Skeletal muscle satellite cell (primary cell): ENCODE data around the gene MYT1.

Experiments used
- H3K27me3 ChIP-seq: 2 replicates; pipeline ENCODE4 v1.7.0; 2013; ENCODE audit warnings: low read length; ENCODE audit not compliant: control insufficient read depth, insufficient read depth
- H3K36me3 ChIP-seq: 2 replicates; pipeline ENCODE4 v1.7.0; 2013; ENCODE audit warnings: mild to moderate bottlenecking, control low read depth, low read length; ENCODE audit not compliant: insufficient read depth
- H3K4me1 ChIP-seq: 2 replicates; pipeline ENCODE4 v1.7.0; 2013; ENCODE audit warnings: low read length; ENCODE audit not compliant: control insufficient read depth, insufficient read depth
- H3K4me2 ChIP-seq: 2 replicates; pipeline ENCODE4 v1.7.0; 2013; ENCODE audit warnings: mild to moderate bottlenecking, low read length
- H3K4me3 ChIP-seq: 2 replicates; pipeline ENCODE4 v1.7.0; 2013; ENCODE audit warnings: low read length
- H3K9ac ChIP-seq: 2 replicates; pipeline ENCODE4 v1.7.0; 2013; ENCODE audit warnings: mild to moderate bottlenecking, low read depth, low read length, moderate library complexity
- H3K9me3 ChIP-seq: replicated peaks from 2 replicates; pipeline ENCODE4 v1.7.0; 2013; ENCODE audit warnings: mild to moderate bottlenecking, control low read depth, low read length

Gene MYT1

DNA sequence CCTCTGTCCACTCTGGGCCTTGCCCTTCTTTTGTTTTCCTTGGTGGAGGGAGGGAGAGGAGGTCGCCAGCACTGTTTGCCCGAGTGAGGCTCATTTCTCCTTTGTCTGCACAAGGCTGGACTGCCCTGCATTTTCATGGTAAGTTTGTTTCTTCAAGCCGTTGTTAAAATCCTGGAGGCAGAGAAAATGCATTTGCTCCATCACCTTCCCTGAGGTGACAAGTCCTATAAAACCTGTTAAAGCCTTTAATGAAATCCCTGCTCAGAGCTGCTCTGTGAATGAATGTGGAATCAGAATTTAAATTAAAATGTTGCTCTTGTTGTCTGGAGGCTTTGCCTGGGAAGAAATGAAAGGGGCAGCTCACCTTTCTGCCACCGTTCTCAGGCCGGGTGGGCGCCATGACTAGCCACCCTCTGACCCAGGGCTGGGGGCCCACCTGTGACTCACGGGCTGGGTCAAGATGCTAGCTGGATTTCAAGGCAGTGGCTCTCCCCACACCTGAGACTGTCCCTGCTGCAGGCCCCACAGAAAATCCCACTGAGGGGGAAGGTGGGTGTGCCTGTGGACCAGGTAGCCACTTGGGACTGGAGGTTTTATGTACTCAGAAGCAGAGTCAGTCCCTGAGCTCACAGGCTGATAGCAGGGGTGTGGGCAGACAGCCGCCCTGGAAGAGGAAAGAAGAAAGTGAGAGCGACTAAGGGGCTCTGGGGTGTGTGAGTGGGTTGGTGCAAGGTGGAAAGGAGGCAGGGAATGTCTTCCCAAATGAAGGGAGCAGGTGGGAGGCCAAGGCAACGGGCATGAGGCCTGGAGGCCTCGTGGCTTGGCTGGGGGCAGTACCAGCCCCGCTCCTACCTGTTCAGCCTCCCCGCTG lies 24.0 kb upstream of the MYT1 start:
- Histone ChIP-seq H3K4me2 (no peak overlapping the region), H3K27me3 (peaks cover 22% of the 10 kb centered on the region), H3K9me3 (peaks cover under 1% of the 10 kb centered on the region), H3K4me1 (no peaks in the 10 kb centered on the region), H3K4me3 (no peak overlapping the region), H3K9ac (no peak overlapping the region), H3K36me3 (no peaks in the 10 kb centered on the region)

GRCh38 chr20:64140956-64141355 lies 23.3 kb upstream of the MYT1 start:
- Histone ChIP-seq H3K4me1 (no peaks in the 10 kb centered on the region), H3K9ac (no peak overlapping the region), H3K4me3 (no peak overlapping the region), H3K9me3 (peaks cover 4% of the 10 kb centered on the region), H3K4me2 (no peak overlapping the region), H3K36me3 (no peaks in the 10 kb centered on the region), H3K27me3 (peaks cover 22% of the 10 kb centered on the region)

DNA sequence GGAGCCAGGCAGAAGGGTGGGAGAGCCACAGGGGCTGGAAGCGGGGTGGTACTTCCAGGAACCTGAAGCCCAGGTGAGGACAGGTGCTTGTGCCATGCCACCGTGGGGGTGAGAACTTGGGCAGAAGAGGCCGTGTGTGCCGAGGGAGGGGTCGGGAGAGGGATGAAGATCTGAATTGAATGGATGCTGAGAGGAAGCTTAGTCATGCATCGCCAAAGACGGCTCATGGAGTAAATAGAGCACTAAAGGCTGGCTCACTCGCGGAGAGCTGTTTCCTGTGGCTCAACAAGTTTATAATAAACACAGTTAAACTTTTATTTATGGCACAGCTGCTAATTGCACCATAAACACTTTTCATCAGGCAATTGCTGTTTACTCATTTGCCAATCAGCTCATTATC lies 21.7 kb upstream of the MYT1 start:
- no peak overlapping the region for H3K9ac ChIP-seq
- H3K9me3 ChIP-seq = peaks cover 4% of the 10 kb centered on the region
- no peak overlapping the region for H3K4me3 ChIP-seq
- no peaks in the 10 kb centered on the region for H3K36me3 ChIP-seq
- H3K27me3 ChIP-seq = peaks cover 22% of the 10 kb centered on the region
- H3K4me2 ChIP-seq = no peak overlapping the region
- H3K4me1 ChIP-seq = no peaks in the 10 kb centered on the region

- peaks cover 22% of the 10 kb centered on the region for H3K27me3 ChIP-seq
- H3K4me2 ChIP-seq = no peak overlapping the region
- H3K4me3 ChIP-seq = no peak overlapping the region
- no peak overlapping the region for H3K9ac ChIP-seq
- H3K4me1 ChIP-seq = no peaks in the 10 kb centered on the region
- H3K36me3 ChIP-seq = no peaks in the 10 kb centered on the region
- H3K9me3 ChIP-seq = peaks cover 4% of the 10 kb centered on the region
Observed at GRCh38 chr20:64143018-64143801, 21.0 kb upstream of the MYT1 start.

DNA sequence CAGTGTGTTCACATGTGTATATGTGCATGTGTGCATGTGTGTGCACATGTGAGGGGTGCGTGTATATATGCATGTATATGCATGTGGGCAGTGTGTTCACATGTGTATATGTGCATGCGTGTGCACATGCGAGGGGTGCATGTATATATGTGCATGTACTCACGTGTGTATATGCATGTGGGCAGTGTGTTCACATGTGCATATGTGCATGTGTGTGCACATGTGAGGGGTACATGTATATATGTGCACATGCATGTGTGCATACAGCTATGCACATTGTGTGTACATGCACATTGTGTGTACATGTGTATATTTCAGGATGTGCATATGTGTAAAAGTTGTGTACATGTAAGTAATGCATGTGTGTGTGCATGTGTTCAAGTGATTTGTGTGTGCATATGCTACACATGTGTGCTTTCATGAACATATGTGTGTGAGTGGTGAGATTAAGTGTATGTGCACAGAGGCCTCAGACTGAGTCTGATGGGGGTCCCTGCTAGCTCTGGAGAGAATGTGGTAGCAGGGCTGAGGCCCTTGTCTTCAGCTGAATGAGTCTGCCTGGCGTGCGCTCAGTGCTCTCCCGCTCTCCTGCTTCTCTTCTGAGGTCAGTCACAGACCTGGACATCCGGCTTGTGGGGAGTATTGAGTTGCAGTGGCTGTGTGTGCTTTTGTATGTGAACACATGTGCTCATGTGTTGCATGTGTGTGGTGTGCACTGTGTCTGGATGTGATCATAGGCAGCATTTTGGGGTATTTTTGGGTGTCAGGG lies 19.9 kb upstream of the MYT1 start:
- Histone ChIP-seq H3K9me3 (peaks cover 4% of the 10 kb centered on the region), H3K4me3 (no peak overlapping the region), H3K4me1 (no peaks in the 10 kb centered on the region), H3K36me3 (no peaks in the 10 kb centered on the region), H3K27me3 (peaks cover 22% of the 10 kb centered on the region), H3K9ac (no peak overlapping the region), H3K4me2 (no peak overlapping the region)

- Histone ChIP-seq H3K9ac (no peak overlapping the region), H3K9me3 (peaks cover 4% of the 10 kb centered on the region), H3K4me3 (no peak overlapping the region), H3K36me3 (no peaks in the 10 kb centered on the region), H3K4me2 (no peak overlapping the region), H3K27me3 (peaks cover 10% of the 10 kb centered on the region), H3K4me1 (no peaks in the 10 kb centered on the region)
Observed at GRCh38 chr20:64145458-64146300, 18.6 kb upstream of the MYT1 start.

DNA sequence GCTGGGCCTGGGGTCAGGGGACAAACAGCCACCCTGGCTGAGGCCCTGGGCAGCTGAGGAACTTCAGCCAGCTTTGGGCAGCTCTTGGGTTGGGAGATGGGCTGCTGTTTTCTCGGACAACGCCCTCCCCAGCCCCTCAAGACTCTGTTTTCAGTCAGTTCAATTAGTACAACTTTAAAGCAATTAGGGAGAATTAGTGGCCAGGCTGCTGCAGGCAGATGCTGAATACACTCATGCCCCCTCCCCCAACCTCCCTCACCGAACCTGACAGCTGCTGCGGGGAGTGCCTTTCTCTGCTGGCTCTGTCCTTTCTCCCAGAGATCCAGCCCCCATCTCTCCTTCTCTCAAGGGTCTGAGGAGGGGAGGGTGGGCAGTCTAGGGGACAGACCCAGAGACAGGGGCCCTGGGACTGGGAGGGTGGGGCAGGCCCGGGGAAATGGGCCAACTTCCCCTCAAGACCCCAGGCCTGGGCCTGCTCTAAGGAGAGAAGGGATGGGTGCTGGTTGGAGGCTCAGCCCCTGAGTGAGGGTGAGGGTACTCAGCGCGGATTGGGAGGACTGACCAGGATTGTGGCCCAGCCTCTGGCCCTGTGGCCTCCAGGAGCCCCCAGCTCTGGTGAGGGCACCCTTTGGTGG lies 17.8 kb upstream of the MYT1 start:
- no peaks in the 10 kb centered on the region for H3K4me1 ChIP-seq
- H3K36me3 ChIP-seq = no peaks in the 10 kb centered on the region
- no peak overlapping the region for H3K9ac ChIP-seq
- no peak overlapping the region for H3K4me2 ChIP-seq
- H3K27me3 ChIP-seq = peaks cover 7% of the 10 kb centered on the region
- no peak overlapping the region for H3K4me3 ChIP-seq
- H3K9me3 ChIP-seq = peaks cover 4% of the 10 kb centered on the region

DNA sequence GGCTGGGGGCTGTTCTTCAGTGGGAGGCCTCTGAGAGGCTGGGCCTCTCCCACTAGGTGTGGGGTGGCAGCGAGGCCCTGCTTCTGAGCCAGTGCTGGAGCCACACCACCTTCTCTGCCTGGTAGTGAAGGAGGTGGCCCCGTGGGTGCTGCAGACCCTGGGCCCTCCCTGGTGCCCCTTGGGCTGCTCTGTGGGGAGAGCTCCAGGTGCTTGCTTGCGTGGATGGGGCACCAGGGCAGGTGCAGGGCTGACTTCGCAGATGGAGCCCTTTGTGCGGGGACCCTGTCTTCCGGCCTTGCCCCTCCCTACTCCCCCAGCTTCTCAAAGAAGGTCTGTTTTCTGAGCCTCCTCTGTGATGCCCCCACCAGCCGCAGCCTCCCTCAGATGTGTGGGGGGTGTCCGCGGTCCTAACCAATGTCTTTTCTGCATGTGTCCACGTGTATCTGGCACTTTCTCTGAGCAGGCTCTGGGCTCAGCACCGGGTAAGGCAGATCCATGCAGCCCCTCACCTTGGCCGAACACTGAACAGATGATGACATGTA lies 17.2 kb upstream of the MYT1 start:
- H3K4me2 ChIP-seq = no peak overlapping the region
- no peak overlapping the region for H3K9ac ChIP-seq
- no peak overlapping the region for H3K4me3 ChIP-seq
- no peaks in the 10 kb centered on the region for H3K36me3 ChIP-seq
- peaks cover 4% of the 10 kb centered on the region for H3K9me3 ChIP-seq
- no peaks in the 10 kb centered on the region for H3K4me1 ChIP-seq
- peaks cover 12% of the 10 kb centered on the region for H3K27me3 ChIP-seq

GRCh38 chr20:64148581-64148980 lies 15.7 kb upstream of the MYT1 start:
- Histone ChIP-seq H3K36me3 (no peaks in the 10 kb centered on the region), H3K9ac (no peak overlapping the region), H3K4me3 (no peak overlapping the region), H3K27me3 (peaks cover 10% of the 10 kb centered on the region), H3K9me3 (peaks cover 4% of the 10 kb centered on the region), H3K4me2 (no peak overlapping the region), H3K4me1 (no peaks in the 10 kb centered on the region)

DNA sequence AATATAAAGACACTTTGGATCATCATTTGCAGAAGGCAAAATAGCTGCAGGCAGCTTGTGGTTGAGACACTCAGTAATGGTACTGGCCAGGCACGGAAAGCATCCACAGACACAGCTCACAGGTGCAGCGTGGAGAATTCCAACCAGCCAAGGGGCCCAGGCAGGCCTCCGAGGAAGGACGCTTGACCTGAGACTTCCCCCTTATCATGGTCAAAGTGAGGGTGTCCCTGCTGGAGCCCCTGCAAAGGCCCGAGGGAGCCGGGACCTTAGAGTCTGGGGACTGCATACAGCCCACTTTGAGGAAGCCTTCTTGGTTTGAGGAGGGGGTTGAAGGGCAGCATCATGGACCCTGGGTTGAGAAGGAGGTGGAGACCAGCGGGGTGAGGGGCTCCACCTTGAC lies 15.1 kb upstream of the MYT1 start:
- peaks cover 10% of the 10 kb centered on the region for H3K27me3 ChIP-seq

More for the DNA sequence above, 15.1 kb upstream of the MYT1 start:
- H3K9me3 ChIP-seq = peaks cover 4% of the 10 kb centered on the region
- H3K4me1 ChIP-seq = no peaks in the 10 kb centered on the region
- no peak overlapping the region for H3K4me2 ChIP-seq
- H3K4me3 ChIP-seq = no peak overlapping the region
- H3K36me3 ChIP-seq = no peaks in the 10 kb centered on the region
- no peak overlapping the region for H3K9ac ChIP-seq
